ENCODE results near the gene SSBP3. TPM values are rescaled to one million over a fixed set of nuclear protein-coding genes. Genes with fewer than 3 reads are reported as not detected.

SSBP3 gene
- total RNA-seq, 4 donors from 2014 or later = 28.7 to 162 (median 37.0) TPM

DNA sequence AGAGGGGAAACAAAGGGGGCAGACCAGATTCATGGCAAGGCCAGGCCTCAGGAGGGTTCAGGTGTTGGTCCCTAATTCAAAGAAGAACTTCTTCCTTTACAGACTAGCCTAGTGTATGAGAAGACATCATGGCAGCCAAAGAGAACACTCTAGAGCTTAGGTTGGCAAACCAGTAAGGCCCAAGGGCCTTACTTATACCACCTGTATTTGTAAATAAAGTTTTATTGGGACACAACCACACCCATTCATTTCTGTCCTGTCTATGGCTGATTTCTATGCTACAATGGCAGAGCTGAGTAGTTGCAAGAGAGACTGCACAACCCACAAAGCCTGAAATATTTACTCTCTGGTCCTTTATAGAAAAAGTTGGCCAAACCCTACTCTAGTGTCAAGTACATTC, 42.3 kb downstream of the SSBP3 start:
- no peak overlapping the region for H3K4me3 ChIP-seq

DNA sequence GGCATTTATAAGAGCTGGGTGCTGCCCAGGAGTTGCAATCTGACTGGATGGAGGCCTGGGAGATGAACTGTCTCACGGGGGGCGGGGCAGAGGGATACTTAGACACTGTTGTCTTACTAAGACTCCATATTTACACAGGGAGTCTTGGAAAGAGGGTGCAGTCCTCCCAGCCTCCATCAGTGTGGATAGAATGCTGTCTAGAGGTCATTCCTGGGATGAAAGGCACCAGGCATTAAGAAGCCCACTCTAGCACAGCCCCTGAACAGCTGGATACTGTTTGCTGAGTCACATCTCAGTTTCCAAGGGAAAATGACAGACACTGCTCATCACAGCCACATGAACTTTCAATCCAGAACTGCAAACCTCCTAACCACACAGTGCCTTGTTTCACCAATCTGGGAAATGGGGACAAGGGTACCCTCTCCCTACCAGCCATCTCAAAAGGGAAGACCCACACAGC, 43.3 kb downstream of the SSBP3 start:
- H3K27me3 ChIP-seq = no peaks in the 10 kb centered on the region
- WGBS, 2 donors (ENCODE audit: low coverage in 1 of 2) = 70% methylated on average over 2 of the region's 2 CpGs; no CpG with 5 or more reads in 1 of the 2 donors
- in situ Hi-C loops (cut with MboI; ENCODE audit: low pct_ligation_motif_present in 1 of 4, low pct_unique_long_range_greater_than_20kb in 1 of 4, low sequenced_read_pairs in 3 of 4) (no loop called here), intact Hi-C loops (cut with DNase I; ENCODE audit: low total_unique reads) (no loop called here)
- no peaks in the 10 kb centered on the region for H3K9me3 ChIP-seq
- no peak overlapping the region for H3K4me3 ChIP-seq
- peak; percentile 42 for DNase-seq
- no peak for TF ChIP-seq EP300 (IDR thresholded peaks at IDR 0.05; ENCODE audit: low read depth)
- TF ChIP-seq POLR2AphosphoS5 (IDR thresholded peaks at IDR 0.05) = no peak
- no peak for TF ChIP-seq POLR2A (IDR thresholded peaks at IDR 0.05)
- TF ChIP-seq, protein P1, sequence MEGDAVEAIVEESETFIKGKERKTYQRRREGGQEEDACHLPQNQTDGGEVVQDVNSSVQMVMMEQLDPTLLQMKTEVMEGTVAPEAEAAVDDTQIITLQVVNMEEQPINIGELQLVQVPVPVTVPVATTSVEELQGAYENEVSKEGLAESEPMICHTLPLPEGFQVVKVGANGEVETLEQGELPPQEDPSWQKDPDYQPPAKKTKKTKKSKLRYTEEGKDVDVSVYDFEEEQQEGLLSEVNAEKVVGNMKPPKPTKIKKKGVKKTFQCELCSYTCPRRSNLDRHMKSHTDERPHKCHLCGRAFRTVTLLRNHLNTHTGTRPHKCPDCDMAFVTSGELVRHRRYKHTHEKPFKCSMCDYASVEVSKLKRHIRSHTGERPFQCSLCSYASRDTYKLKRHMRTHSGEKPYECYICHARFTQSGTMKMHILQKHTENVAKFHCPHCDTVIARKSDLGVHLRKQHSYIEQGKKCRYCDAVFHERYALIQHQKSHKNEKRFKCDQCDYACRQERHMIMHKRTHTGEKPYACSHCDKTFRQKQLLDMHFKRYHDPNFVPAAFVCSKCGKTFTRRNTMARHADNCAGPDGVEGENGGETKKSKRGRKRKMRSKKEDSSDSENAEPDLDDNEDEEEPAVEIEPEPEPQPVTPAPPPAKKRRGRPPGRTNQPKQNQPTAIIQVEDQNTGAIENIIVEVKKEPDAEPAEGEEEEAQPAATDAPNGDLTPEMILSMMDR (IDR thresholded peaks at IDR 0.05) = no peak
- no peaks in the 10 kb centered on the region for H3K36me3 ChIP-seq
- H3K27ac ChIP-seq = no peak overlapping the region
- H3K4me1 ChIP-seq = peaks cover 14 to 55% (median 36%) of the 10 kb centered on the region in 4 donors

More for the DNA sequence above, 42.3 kb downstream of the SSBP3 start:
- no peaks in the 10 kb centered on the region for H3K9me3 ChIP-seq
- no peak for DNase-seq
- H3K36me3 ChIP-seq = no peaks in the 10 kb centered on the region
- intact Hi-C loops (cut with DNase I; ENCODE audit: low total_unique reads) (no loop called here), in situ Hi-C loops (cut with MboI; ENCODE audit: low pct_ligation_motif_present in 1 of 4, low pct_unique_long_range_greater_than_20kb in 1 of 4, low sequenced_read_pairs in 3 of 4) (no loop called here)
- H3K4me1 ChIP-seq = peaks cover 14 to 51% (median 33%) of the 10 kb centered on the region in 4 donors
- no peaks in the 10 kb centered on the region for H3K27me3 ChIP-seq
- TF ChIP-seq POLR2A (IDR thresholded peaks at IDR 0.05) (no peak), POLR2AphosphoS5 (IDR thresholded peaks at IDR 0.05) (no peak)
- no peak overlapping the region for H3K27ac ChIP-seq

GRCh38 chr1:54361342-54361741, 44.9 kb downstream of the SSBP3 start:
- H3K27ac ChIP-seq = peak overlapping the region in 1 of 4 donors; percentile 1

GRCh38 chr1:54360165-54361005, 45.8 kb downstream of the SSBP3 start:
- in situ Hi-C loops (cut with MboI; ENCODE audit: low pct_ligation_motif_present in 1 of 4, low pct_unique_long_range_greater_than_20kb in 1 of 4, low sequenced_read_pairs in 3 of 4) = no loop called here
- H3K4me3 ChIP-seq = no peak overlapping the region
- H3K36me3 ChIP-seq = no peaks in the 10 kb centered on the region
- H3K9me3 ChIP-seq = no peaks in the 10 kb centered on the region
- TF ChIP-seq POLR2A (IDR thresholded peaks at IDR 0.05) (no peak), POLR2AphosphoS5 (IDR thresholded peaks at IDR 0.05) (no peak), EP300 (IDR thresholded peaks at IDR 0.05; ENCODE audit: low read depth) (no peak)
- TF ChIP-seq, protein P1 (IDR thresholded peaks at IDR 0.05) = no peak
- H3K27ac ChIP-seq = no peak overlapping the region
- intact Hi-C loops (cut with DNase I; ENCODE audit: low total_unique reads) = no loop called here
- WGBS, 2 donors (ENCODE audit: low coverage in 1 of 2) = 68 to 69% methylated on average over 3 to 6 of the region's 6 CpGs
- H3K4me1 ChIP-seq = peaks cover 25 to 67% (median 42%) of the 10 kb centered on the region in 4 donors
- no peak for DNase-seq
- no peaks in the 10 kb centered on the region for H3K27me3 ChIP-seq

More at GRCh38 chr1:54361342-54361741, 44.9 kb downstream of the SSBP3 start:
- Histone ChIP-seq H3K4me1 (peaks cover 25 to 67% (median 43%) of the 10 kb centered on the region in 4 donors), H3K9me3 (no peaks in the 10 kb centered on the region), H3K4me3 (no peak overlapping the region), H3K27me3 (no peaks in the 10 kb centered on the region), H3K36me3 (no peaks in the 10 kb centered on the region)
- DNase-seq = no peak
- TF ChIP-seq POLR2AphosphoS5 (IDR thresholded peaks at IDR 0.05) (no peak), POLR2A (IDR thresholded peaks at IDR 0.05) (no peak), EP300 (IDR thresholded peaks at IDR 0.05; ENCODE audit: low read depth) (no peak)
- TF ChIP-seq, protein P1 (IDR thresholded peaks at IDR 0.05) = no peak
- in situ Hi-C loops (cut with MboI; ENCODE audit: low pct_ligation_motif_present in 1 of 4, low pct_unique_long_range_greater_than_20kb in 1 of 4, low sequenced_read_pairs in 3 of 4) (no loop called here), intact Hi-C loops (cut with DNase I; ENCODE audit: low total_unique reads) (no loop called here)
- 69 to 87% methylated on average over 4 to 12 of the region's 12 CpGs for WGBS, 2 donors (ENCODE audit: low coverage in 1 of 2)
